Testis (tissue), 2 donors: ENCODE results near the gene STK24.

ENCODE experiments used
- CTCF ChIP-seq, 3 experiments: fragments of 450-650 bp in 2 of 3; fragments of 200-600 bp in 1 of 3; sonication (generic) in 1 of 3; IDR thresholded peaks; one replicate each; pipeline ENCODE4 v1.5.1; 2016 to 2019; ENCODE audit warnings: antibody characterized with exemption in 3 of 3, mild to moderate bottlenecking in 2 of 3, moderate library complexity in 1 of 3
- POLR2A ChIP-seq: fragments of 450-650 bp; IDR thresholded peaks from one replicate; pipeline ENCODE4 v1.6.1; 2017; ENCODE audit warnings: antibody characterized with exemption, mild to moderate bottlenecking, moderate library complexity

GRCh38 chr13:98510156-98510509, 66.8 kb downstream of the STK24 start:
- TF ChIP-seq CTCF (IDR thresholded peaks at IDR 0.05) (no peak), POLR2A (no peak)
